GM18861 (cell line): Measurements from ENCODE around the gene TSNAXIP1.

Experiments used
- ATAC-seq: cut with Tn5 transposase; IDR thresholded peaks from one replicate; pipeline ENCODE4 v1.9.1; 2021; ENCODE audit not compliant: unreplicated experiment

TSNAXIP1 gene

DNA sequence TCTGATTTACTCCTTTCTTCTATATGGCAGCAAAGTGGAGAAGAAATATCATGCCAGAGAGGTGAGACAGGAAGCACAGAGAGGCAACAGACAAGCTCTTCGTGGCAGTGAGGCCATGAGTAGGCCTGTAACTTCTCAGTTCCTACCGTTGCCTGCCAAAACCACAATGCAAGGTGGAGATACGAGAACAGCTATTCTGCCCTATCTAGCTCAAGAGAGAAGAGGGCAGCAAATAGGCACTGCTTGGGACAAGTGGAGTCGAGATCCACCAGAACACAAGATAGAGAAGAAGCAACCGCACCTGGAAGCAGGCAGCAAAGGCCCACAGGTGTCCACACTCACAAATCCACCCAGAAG is 25.1 kb upstream of the TSNAXIP1 start:
- ATAC-seq, result no peak

DNA sequence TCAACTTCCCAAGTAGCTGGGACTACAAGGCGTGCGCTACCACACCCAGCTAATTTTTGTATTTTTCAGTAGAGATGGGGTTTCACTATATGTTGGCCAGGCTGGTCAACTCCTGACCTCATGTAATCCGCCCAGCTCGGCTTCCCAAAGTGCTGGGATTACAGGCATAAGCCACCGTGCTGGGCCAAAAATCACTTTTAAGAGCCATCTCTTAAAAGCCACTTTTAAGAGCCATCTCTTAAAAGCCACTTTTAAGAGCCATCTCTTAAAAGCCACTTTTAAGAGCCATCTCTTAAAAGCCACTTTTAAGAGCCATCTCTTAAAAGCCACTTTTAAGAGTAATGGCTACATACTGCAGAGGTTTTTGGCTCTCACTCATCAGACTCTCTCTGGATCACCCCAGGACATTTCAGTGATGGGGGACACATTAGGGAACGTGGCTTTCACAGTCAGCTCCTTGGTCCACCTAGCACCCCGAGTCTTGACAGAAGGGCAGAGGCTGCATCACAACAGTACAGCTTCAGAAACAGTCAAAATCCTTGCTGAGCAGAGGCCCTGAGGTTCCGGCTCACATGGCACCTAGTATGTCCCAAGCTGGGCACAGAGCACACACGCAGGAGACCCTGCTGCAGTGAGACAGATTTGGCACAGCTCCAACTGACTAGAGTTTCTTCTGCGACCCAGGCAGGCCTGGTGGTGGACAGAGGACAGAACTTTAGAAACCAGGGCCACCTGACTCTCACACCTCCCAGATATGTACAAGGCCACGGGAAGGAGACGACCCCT is 23.9 kb upstream of the TSNAXIP1 start:
- ATAC-seq, result no peak

DNA sequence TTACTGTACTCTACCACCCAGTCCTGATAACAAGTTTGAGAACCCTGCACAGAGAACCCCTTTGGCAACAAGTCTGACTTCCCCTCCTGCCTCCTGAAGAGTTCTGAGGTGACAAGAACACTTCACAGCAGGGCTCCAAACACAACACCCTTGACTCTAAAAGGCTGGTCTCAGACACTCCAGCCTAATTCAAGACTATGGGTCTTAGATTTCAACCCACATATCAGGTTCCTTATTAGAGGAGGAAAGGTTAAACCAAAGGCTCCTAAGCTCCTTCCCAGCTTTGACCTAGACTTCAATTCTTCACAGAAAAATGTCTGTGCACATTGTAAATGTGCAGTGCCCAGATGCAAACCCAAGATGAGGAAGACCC is 23.4 kb upstream of the TSNAXIP1 start:
- ATAC-seq, result no peak

DNA sequence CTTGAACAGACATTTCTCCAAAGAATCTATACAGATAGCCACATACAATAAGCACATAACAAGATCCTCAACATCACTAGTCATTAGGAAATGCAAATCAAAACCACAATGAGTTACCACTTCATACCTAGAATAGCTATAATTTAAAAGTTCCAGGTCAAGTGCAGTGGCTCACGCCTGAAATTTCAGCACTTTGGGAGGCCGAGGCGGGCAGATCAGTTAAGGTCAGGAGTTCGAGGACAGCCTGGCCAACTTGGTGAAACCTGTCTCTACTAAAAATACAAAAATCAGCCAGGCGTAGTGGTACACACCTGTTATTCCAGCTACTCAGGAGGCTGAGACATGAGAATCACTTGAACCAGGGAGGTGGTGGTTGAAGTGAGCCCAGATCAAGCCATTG is 20.2 kb upstream of the TSNAXIP1 start:
- no peak for ATAC-seq

DNA sequence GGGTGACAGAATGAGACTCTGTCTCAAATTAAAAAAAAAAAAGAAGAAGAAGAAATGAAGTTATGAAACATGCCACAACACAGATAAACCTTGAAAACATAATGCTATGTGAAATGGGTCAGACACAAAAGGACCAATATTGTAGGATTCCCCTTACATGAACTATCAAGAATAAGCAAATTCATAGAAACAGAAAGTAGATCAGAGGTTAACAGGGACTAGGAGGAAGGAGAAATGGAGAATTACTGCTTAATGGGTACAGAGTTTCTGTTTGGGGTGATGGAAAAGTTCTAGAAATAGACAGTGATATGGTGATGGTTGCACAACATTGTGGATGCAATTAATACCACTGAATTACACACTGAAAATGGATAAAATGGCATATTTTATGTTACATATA is 16.6 kb upstream of the TSNAXIP1 start:
- ATAC-seq, result no peak

DNA sequence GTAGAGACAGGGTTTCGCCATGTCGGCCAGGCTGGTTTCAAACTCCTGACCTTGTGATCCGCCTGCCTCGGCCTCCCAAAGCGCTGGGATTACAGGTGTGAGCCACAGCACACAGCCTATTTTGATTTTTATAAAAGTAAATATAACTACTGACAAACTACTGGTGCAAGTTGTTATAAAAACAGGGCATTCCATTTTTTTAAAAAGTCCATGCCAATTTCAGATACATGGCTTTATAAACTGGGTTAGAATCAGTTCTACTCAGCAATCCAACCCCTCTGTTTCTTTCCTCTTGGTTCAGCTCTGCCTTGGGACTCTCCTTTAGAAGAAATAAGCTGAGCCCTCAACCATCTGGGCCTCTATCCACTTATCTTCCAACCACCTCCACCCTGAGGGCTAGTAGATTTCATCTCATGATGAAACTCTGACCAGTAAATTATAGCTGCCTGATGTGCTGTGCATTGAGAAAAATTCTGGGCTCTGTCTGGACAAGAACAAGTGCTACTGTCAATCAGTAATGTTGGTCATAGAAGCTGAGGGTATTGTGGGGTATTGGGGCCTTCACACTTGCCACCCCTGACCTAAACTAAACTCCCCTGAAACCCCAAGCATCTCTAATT is 10.5 kb upstream of the TSNAXIP1 start:
- ATAC-seq, result no peak

DNA sequence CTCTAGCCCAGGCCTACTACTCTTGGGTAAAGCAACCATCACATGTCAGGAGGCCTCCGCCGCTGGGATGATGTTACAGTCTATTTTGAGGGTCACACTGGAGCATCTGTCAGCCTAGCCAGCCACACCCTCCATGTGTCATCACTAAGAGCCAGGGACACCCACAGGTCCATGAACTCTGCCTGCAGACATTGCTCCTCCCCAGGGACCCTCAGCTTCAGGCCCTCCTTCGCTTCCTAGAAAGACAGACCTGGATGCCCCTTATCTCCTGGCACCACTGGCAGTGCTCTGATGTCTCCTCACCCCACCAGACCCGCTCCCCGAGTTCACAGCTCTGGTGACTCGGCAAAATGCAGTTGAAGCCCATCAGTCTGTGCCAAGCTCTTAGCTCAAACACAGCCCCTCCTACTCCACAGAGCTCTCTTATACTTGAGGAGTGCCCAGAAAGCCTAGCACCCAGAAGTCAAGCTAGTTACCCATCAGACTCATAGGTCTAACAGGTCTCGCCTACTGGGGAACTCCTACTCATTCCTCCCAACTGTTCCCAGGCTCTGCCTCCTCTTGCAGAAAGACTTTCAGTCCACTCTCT is 6.3 kb upstream of the TSNAXIP1 start:
- no peak for ATAC-seq

DNA sequence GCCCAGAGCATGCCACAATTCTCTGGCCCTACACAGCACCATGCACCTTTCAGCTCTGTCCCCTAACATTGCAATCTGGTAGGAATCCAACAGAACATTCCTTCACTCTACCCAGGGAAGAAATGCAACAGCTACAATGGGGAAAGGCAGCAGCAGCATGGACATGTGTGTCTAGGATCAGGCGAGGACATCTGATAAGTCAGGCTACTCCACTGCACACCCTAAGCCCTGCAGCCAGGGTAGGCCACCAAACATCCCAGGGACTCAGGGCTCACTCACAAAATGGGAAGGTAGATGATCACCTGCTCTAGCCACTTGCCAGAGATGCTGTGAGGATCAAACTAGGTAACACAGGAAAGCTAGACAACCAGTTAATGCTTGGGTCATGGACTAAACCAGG is 5.4 kb upstream of the TSNAXIP1 start:
- ATAC-seq, result no peak

DNA sequence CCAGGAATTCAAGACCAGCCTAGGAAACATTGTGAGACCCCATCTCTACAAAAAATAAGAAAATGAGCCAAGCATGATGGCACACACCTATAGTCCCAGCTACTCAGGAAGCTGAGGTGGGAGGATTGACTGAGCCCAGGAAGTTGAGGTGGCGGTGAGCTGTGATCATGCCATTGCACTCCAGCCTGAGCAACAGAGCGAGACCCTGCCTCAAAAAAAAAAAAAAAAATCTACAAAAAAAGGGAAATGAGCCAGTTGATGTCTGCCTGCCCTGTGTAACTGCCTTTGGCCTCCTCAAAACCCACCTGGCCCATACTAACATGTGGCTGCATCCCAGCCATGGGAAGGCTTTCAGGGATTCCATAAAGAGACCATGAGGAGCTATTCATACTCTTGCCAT is 4.8 kb upstream of the TSNAXIP1 start:
- ATAC-seq, result no peak

DNA sequence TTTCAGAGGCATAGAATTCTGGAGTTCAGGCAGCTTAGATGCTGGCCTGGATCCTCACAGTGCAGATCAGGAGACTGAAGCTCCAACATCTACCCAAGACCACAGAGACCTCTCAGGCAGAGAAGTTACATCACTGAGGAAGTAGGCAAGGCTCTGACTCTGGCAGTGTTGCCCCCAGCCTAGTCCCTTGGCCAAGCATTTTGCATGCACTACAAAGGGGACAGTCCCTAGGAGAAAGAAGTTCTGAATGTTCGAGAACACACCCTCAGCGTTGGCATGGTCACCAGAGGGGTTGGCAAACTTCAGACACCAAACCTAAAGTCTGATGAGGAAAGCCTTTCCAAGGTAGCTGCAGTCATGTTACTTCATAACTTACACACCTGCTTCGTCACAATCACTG is 2.8 kb upstream of the TSNAXIP1 start:
- no peak for ATAC-seq

DNA sequence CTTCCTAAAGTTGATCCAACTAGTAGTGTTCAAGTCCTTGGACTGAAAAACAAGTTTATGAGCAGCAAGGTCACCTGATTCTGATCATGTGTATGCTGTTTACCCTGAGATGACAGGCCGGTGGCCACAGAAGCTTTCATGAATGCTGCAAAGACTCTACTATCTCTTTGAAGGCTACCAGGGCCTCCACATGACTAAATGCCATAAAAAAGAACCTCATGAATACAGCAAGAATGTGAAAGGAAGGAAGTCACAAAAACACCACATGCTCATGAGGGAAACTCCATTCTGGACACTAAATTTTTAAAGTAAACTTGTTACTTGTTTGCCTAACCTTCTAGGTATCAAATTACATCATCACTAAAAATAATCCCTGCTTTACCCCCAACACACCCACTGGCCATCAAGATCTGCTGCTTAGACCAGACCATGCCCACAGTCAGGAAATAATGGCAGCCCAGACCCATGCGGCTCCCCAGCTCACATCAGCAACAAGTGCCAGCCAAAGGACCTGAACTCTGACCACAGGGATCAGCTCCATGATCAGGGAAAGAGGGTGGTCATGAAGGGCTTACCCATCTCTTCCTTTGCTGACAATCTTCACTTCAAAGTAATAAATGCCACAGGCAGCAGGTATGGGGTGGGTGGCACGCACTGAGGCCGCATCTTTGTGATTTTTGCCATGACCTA is 1.7 kb upstream of the TSNAXIP1 start:
- ATAC-seq, result no peak

DNA sequence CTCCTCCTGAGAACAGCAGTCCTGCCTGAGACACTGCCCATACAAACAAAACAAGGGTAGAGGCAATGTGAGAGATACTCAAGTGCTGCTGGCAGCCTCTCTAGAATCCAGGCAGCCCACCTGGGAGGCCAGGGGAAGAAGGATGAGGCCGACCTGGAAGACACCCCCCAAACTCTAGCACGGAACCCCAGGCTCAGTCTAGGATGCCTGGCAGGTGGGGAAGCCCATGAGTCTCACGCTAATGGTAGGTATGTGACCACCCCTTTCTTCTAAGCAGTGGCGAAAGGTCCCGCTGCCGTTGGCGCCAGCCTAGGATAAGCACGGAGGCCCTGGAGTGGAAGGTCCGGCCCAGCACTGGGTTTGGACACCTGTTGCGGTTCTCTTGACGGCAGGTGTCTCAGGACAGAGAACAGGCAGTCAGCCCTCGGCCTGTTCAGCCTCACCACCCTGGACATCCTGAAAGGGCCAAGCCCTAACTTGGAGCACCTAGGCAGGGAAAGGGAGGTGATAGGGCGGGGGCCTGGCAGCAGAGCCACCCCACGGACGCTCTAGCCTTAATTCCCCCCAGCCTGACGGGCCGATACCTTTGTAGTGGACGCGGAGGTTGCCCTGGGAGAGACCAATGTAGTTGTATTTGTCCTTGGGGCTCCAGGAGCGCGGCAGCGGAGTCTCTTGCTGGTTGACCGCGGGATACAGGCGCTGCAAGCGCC is 816 bp upstream of the TSNAXIP1 start:
- no peak for ATAC-seq

DNA sequence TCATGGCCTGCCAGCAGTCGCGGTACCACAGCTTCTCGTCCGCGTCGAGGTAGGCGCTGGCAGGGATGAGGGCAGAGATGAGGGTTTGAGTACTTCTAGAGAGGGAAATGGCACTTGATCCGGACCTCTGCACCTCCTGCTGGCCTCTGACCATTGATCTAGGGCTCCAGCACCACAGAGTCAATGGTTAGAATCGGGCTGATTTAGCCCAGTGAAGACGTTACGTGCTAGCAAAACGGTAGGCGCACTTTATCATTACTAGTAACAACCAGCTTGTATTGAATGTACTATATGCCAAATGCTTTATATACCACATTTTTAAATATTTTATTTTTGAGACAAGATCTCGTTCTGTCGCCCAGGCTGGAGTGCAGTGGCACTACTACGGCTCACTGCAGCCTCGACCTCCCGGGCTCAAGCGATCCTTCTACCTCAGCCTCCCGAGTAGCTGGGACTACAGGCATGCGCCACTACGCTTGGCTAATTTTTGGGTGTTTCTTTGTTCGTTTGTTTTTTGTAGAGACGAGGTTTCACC is 526 bp downstream of the TSNAXIP1 start:
- ATAC-seq, result no peak

DNA sequence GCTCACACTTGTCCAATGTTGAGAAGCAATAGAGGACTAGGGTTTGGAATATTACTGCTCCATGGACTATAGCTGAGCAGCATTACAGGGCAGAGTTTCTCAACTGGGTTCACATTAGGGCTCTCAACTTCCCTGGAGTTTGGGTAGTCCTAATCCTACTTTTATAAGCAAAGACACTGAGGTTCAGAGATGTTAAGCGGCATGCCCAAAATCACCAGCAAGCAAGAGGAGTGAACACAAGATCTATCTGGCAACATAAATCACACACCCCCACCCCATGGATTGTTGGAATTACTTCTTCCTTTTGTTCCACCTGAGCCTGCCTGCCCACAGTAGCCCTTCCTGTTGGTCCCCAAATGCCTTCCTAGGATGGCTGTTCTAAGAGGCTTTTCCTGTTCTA is 5.2 kb downstream of the TSNAXIP1 start:
- ATAC-seq, result no peak

DNA sequence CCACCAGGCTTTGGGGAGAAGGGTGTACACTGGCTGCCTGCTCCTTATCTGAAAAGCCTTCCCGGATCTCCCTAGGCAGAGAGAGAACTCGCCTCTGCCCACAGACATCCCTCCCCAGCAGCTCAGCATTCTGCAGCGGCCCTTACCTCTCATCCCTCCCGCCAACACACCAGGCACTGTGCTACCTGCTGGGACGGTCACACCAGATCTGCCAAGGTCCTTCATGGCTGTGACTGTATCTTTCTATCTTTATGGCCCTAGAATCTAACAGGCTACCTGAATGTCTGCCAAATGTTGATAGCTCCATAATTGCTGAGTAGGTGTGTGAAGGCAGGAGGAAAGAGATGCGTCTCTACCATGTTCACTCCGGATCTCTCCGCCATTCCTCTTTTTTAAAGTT is 7.9 kb downstream of the TSNAXIP1 start:
- no peak for ATAC-seq

DNA sequence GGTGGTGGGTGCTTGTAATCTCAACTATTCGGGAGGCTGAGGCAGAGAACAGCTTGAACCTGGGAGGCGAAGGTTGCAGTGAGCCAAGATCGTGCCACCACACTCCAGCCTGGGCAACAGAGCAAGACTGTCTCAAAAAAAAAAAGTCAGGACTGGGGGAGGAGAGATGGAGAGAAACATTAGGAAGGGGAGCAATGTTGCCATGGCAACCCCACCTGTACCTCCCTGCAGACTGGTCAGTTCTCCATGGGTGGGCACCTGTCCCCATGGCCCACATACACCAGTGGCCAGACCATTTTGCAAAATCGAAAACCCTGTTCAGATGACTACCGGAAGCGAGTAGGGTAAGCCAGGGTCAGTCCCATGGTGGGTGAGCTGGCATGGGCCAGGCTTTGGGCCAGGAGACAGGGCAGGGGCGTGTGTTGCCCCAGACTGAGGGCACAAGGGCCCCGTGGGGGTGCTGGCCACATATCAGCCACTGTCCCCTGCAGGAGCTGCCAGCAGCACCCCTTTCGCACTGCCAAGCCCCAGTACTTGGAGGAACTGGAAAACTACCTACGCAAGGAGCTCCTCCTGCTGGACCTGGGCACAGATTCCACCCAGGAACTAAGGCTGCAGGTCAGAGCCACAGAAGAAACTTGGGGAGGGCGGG is 14.0 kb downstream of the TSNAXIP1 start:
- no peak for ATAC-seq

DNA sequence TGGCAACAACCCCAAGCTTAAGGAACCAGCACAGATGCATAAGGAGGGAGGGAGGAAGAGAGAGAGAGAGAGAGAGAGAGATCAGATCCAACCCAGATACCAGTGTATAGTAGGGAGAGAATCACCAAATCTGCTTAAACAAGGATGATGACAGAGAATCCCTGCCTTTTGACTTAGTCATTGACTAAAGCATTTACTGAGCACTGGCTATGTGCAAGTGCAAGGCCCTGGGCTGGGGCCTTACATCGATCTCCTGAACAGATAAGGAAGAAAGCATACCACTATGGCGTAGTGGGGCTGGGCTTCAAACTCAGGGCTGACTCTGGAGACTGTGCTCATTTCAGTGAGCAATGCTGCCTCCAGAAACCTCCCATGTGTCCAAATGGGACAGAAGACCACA is 15.8 kb downstream of the TSNAXIP1 start:
- no peak for ATAC-seq

DNA sequence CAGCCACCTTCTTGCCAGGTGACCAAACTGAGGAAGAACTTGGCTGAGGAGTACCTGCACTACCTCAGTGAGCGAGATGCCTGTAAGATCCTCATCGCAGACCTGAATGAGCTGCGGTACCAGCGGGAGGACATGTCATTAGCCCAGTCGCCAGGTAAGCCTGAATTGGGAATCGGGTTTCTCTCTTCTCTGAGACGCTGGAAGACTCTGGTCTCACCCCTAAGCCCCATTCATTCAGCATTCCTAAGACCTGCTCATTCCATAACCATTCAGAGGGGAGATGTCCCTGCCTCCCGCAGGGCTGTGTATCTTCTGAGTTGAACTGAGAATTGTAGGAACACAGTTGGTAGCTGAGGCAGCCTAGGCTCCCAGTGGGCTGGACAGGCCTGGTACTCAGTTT is 18.4 kb downstream of the TSNAXIP1 start:
- no peak for ATAC-seq

DNA sequence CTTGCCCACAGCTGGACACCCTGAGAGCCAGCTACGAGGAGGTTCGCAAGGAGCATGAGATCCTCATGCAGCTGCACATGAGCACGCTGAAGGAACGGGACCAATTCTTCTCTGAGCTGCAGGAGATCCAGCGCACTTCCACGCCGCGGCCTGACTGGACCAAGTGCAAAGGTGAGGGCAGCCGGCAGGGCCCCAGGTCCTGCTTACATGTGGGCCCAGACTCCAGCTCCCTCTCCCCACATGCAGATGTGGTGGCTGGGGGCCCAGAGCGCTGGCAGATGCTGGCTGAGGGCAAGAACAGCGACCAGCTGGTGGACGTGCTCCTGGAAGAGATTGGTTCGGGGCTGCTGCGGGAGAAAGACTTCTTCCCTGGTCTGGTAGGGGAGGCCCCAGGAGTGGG is 19.2 kb downstream of the TSNAXIP1 start:
- ATAC-seq, result no peak

DNA sequence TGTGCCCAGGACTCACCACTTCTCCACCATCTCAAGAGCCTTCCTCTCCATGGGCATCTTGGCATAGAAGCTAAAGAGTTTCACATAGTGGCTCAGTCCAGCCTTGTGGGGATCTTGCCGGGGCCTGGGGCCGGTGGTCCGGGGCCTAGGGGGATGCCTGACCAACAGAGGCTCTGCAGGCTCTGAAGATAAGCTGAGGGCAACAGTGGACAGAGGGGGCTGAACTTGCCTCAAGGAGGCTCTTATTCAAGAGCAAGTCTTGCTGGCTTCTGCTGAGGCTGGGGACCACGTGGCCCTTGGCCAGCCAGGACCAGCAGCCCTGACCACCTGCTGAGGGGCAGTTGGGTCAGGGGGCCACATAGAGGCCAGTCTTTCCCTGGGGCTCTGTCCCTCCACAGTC is 22.0 kb downstream of the TSNAXIP1 start:
- no peak for ATAC-seq

DNA sequence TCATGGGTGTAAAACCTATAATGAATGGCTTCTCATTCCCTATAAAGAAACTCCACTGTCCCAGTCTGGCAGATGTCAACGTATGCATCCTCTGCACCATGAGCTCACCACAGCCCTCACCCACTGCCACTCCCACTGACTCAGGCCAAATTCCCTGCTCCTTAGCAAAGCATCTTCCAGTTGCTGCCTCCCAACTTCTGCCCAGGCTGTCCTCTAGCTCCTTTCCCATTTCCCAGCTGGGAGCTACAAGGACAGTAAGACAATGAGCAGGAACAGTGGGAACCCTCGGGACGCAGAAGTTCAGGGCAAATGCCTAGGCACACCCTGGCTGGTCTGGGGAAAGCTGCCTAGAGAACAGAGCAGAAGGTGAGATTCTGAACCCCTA is 26.3 kb downstream of the TSNAXIP1 start:
- ATAC-seq, result no peak
